Adrenal gland (tissue), 12 donors: Measurements from ENCODE around the gene ARID5B. TPM values are rescaled to one million over a fixed set of nuclear protein-coding genes. Genes with fewer than 3 reads are reported as not detected.

Experiments
- DNase-seq, 7 donors: peaks; one replicate each; pipeline ENCODE4 v3.0.0-alpha.2; 2019 to 2020
- H3K27ac ChIP-seq, 5 donors: fragments of 200-600 bp; sonication (generic) in 4 of 5; 1 replicate in 3 of 5; 2 replicates in 2 of 5; pipeline versions ENCODE4 v1.5.1 to v1.8.0; 2016 to 2020; ENCODE audit warnings: mild to moderate bottlenecking in 1 of 5
- H3K27me3 ChIP-seq: fragments of 200-600 bp; 2 replicates; pipeline ENCODE4 v1.8.0; 2021
- H3K36me3 ChIP-seq, 2 donors: fragments of 200-600 bp; replicated peaks in 1 of 2; 1 replicate in 1 of 2; 2 replicates in 1 of 2; pipeline versions ENCODE4 v1.5.1 to v1.8.0; 2018 to 2022
- H3K4me1 ChIP-seq, 2 donors: fragments of 200-600 bp; replicated peaks in 1 of 2; 1 replicate in 1 of 2; 2 replicates in 1 of 2; pipeline versions ENCODE4 v1.5.1 to v1.8.0; 2018 to 2021
- H3K4me3 ChIP-seq, 4 donors: fragments of 200-600 bp; sonication (generic) in 3 of 4; one replicate each; pipeline ENCODE4 v1.5.1; 2016 to 2018
- H3K9me3 ChIP-seq, 3 donors: fragments of 200-600 bp; sonication (generic) in 1 of 3; replicated peaks in 1 of 3; 1 replicate in 2 of 3; 2 replicates in 1 of 3; pipeline versions ENCODE4 v1.5.1 to v1.8.0; 2016 to 2021
- POLR2A ChIP-seq, 2 donors: fragments of 450-650 bp; IDR thresholded peaks; one replicate each; pipeline ENCODE4 v1.6.1; 2017; ENCODE audit warnings: antibody characterized with exemption in 2 of 2, mild to moderate bottlenecking in 2 of 2, moderate library complexity in 1 of 2
- WGBS, 4 donors: extraction: QIAGEN DNeasy Blood & Tissue Kit in 2 of 4; methylation state at CpG; one replicate each; pipeline versions ENCODE4 v1.1.5 to v1.1.7; 2013 to 2017; 5-methylcytosine and 5-hydroxymethylcytosine counted together
- intact Hi-C, 2 donors: fragments of 100-400 bp; cut with DNase I; formaldehyde crosslinking; loops; one replicate each; pipeline versions ENCODE4 v1.14.1 to v1.15.0; 2022 to 2023
- polyA plus RNA-seq, 3 donors: library from polyadenylated mRNA; stranded (reverse); fragments of 200-250 nt in 2 of 3; fragments of 350-450 nt in 1 of 3; fragmentation: Illumina TruSeq in 1 of 3; extraction: RNeasy Lipid Tissue Mini Kit (QIAGEN cat#74804) in 1 of 3; gene quantifications; one replicate each; pipeline ENCODE4 v1.2.3, GENCODE V29; 2013 to 2014
- total RNA-seq, 9 donors: library from RNA; depleted of rRNA in 4 of 9; stranded (reverse); fragments of >200 nt in 4 of 9; fragments of 120-200 nt in 1 of 9; fragmentation: NEBNext Ultra II Directional in 1 of 9; extraction: Animal tissue kit (Norgen Biotek cat#: 25700) in 1 of 9; gene quantifications; one replicate each; pipeline versions ENCODE4 v1.1.0 to v1.2.4, GENCODE V29; 2013 to 2023
- TF ChIP-seq, protein P1 (sequence below), 6 experiments: fragments of 450-650 bp in 4 of 6; fragments of 200-600 bp in 2 of 6; sonication (generic) in 1 of 6; IDR thresholded peaks; 1 replicate in 5 of 6; 2 replicates in 1 of 6; pipeline versions ENCODE4 v1.5.1 to v1.8.0; 2016 to 2021; ENCODE audit warnings: antibody characterized with exemption in 6 of 6, mild to moderate bottlenecking in 2 of 6, moderate library complexity in 1 of 6
- donor health status: healthy with polysubstance abuse.
- donor health status: Bipolar disorder and iron deficiency.
- donor health status: DM: yes; HTN: yes; CAD: no.
- donor health status: DM: no; HTN: no; CAD: no.
- donor health status: DM: no; HTN: no; CAD: no.
- donor health status: DM: yes; HTN: yes; CAD: no.

Gene ARID5B
- total and polyA plus RNA-seq, 12 donors = 5.7 to 42.4 (median 23.8) TPM

DNA sequence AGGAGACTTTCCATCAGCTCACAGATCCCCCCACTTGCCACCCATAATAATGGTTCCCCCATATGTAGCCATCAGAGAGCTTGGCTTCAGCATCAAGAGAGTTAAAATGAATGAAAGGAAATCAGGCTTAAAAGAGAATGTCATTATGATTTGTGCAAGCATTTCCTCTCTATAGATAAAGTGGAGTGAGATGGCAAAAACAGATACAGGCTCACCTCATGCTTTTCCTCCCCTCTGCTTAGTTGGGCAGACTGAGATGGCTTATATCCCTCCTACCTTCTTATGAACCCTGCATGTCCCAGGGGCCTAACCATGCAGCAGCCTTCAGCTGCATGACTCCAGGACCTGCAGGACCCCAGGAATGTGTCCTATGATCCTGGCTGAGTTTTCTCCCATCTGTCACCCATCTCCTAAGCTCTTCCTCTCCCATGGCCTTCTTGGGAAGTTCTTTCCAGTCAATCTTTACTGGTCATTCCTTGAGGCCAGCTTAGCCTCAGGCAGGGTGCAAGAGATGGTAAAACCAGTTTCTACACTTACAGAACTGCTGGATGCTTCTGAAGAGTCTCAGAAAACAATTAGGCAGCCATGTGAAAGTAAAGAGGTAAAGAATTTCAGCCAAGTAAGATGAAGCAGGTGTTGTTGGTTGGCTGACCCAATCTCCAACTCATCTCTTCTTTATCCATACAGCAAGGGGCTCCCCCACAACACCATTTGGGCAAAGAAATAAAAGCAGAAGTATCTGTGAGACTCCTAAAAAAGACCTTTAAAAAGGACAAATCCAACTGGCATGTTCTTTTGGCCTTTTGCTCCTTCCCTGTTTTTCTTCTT lies 207.5 kb downstream of the ARID5B start:
- Histone ChIP-seq H3K4me3 (no peak overlapping the region), H3K36me3 (no peaks in the 10 kb centered on the region), H3K27me3 (no peaks in the 10 kb centered on the region), H3K4me1 (peaks cover 0 to 18% of the 10 kb centered on the region in 2 donors), H3K9me3 (no peaks in the 10 kb centered on the region), H3K27ac (no peak overlapping the region)
- no peak for DNase-seq
- TF ChIP-seq, protein P1, sequence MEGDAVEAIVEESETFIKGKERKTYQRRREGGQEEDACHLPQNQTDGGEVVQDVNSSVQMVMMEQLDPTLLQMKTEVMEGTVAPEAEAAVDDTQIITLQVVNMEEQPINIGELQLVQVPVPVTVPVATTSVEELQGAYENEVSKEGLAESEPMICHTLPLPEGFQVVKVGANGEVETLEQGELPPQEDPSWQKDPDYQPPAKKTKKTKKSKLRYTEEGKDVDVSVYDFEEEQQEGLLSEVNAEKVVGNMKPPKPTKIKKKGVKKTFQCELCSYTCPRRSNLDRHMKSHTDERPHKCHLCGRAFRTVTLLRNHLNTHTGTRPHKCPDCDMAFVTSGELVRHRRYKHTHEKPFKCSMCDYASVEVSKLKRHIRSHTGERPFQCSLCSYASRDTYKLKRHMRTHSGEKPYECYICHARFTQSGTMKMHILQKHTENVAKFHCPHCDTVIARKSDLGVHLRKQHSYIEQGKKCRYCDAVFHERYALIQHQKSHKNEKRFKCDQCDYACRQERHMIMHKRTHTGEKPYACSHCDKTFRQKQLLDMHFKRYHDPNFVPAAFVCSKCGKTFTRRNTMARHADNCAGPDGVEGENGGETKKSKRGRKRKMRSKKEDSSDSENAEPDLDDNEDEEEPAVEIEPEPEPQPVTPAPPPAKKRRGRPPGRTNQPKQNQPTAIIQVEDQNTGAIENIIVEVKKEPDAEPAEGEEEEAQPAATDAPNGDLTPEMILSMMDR (IDR thresholded peaks at IDR 0.05) = no peak
- no peak for TF ChIP-seq POLR2A (IDR thresholded peaks at IDR 0.05)
- intact Hi-C loops = no loop called here

DNA sequence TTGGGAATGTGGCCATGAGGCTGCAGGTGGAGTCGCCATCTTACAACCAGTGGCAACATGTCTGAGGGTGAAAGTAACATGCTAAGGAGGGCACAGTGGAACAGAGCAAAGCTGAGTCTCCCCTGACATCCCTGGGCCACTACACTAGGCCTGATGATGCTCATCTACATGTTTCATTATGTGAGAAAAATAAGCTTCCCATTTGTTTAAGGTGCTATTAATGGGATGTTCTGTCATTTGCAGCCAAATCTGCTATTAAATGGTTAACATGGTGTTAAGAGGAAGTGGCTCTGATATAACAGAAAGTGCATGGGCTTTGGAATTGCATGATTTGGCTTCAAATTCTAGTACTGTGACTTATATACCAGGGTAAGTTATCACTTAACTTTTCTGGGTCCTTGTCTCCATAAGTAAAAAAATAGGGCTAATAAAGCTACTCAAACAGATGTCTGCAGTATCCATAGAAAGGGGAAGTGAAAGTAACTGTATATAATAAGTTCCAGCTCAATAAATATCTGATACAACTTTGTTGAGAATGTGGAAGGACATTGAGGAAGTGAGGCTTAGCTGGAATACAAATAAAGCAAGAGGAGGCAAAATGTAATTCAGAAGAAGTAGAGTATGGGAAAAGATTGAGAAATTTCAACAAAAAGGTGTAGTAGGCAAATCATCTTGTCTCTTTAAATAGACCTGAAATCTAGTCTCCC lies 208.2 kb downstream of the ARID5B start:
- Histone ChIP-seq H3K36me3 (no peaks in the 10 kb centered on the region), H3K27me3 (no peaks in the 10 kb centered on the region), H3K27ac (no peak overlapping the region), H3K4me3 (no peak overlapping the region), H3K4me1 (peaks cover 0 to 18% of the 10 kb centered on the region in 2 donors), H3K9me3 (no peaks in the 10 kb centered on the region)
- no peak for DNase-seq
- intact Hi-C loops = no loop called here
- WGBS, 4 donors = 97 to 100% (median 100%) methylated on average over 1 of the region's 1 CpG
- no peak for TF ChIP-seq POLR2A (IDR thresholded peaks at IDR 0.05)

DNA sequence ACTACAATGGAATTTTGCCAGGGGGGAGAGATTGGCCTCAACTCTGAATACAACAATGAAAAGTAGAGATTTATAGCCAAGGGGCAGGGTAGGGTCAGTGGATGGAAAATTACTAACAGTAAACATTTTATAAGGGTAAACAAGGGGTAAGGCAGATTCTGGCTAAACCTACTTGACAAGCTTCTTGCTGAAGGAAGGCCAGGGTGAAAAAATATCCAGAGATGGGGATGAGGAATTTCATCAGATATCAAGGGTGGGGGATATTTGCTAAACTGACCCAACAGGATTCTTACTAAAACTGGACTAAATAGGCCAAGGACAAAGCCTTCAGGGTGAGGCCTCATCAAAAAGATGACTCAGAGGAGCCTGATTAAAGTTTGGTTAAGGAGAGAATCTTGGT lies 210.8 kb downstream of the ARID5B start:
- no peak for DNase-seq

DNA sequence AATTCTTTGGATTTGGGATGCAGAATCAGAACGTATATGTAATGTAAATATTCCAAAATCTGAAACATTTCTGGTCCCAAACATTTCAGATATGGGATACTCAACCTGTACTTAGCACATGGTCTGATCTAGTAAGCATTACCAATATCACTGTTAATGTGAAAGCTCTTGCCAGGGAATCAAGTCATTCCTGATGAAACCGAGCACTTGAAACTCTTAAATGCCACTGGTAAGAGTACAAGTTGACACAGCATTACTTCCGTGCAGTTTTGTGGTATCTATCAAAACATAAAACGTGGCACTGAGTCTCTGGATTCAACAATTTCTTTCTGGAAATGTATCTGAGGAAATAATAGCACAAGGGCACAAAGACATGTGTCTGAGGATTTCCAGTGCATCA lies 211.5 kb downstream of the ARID5B start:
- Histone ChIP-seq H3K27me3 (no peaks in the 10 kb centered on the region), H3K4me3 (no peak overlapping the region), H3K4me1 (peaks cover 0 to 18% of the 10 kb centered on the region in 2 donors), H3K27ac (no peak overlapping the region), H3K9me3 (no peaks in the 10 kb centered on the region), H3K36me3 (no peaks in the 10 kb centered on the region)
- no peak for TF ChIP-seq POLR2A (IDR thresholded peaks at IDR 0.05)
- TF ChIP-seq, protein P1 (IDR thresholded peaks at IDR 0.05) = no peak
- DNase-seq = no peak
- intact Hi-C loops = no loop called here
- WGBS, 4 donors = 78 to 92% (median 88%) methylated on average over 4 of the region's 4 CpGs

More for the DNA sequence above, 210.8 kb downstream of the ARID5B start:
- H3K27ac ChIP-seq = no peak overlapping the region
- intact Hi-C loops = no loop called here
- no peaks in the 10 kb centered on the region for H3K36me3 ChIP-seq
- H3K9me3 ChIP-seq = no peaks in the 10 kb centered on the region
- H3K4me3 ChIP-seq = no peak overlapping the region
- no peak for TF ChIP-seq POLR2A (IDR thresholded peaks at IDR 0.05)
- TF ChIP-seq, protein P1 (IDR thresholded peaks at IDR 0.05) = no peak
- H3K27me3 ChIP-seq = no peaks in the 10 kb centered on the region
- peaks cover 0 to 18% of the 10 kb centered on the region in 2 donors for H3K4me1 ChIP-seq
